Esophagus squamous epithelium (tissue), 5 donors: Measurements from ENCODE around the gene C8A. TPM values are rescaled to one million over a fixed set of nuclear protein-coding genes. Genes with fewer than 3 reads are reported as not detected.

Experiments used
- DNase-seq: peaks from one replicate; lab custom pipeline; 2025; lab: John Stamatoyannopoulos, UW
- H3K27ac ChIP-seq, 4 donors: fragments of 200-600 bp; sonication (generic); one replicate each; pipeline ENCODE4 v1.5.1; 2016 to 2019; ENCODE audit warnings: mild to moderate bottlenecking in 1 of 4
- H3K27me3 ChIP-seq, 4 donors: fragments of 200-600 bp; sonication (generic); 1 replicate in 3 of 4; 2 replicates in 1 of 4; pipeline versions ENCODE4 v1.5.1 to v1.6.0; 2017 to 2021; ENCODE audit warnings: antibody characterized with exemption in 1 of 4
- H3K36me3 ChIP-seq, 3 donors: fragments of 200-600 bp; sonication (generic); one replicate each; pipeline ENCODE4 v1.5.1; 2016 to 2019
- H3K4me1 ChIP-seq, 3 donors: fragments of 200-600 bp; sonication (generic); one replicate each; pipeline ENCODE4 v1.5.1; 2017 to 2019
- H3K4me3 ChIP-seq, 4 donors: fragments of 200-600 bp; sonication (generic); 1 replicate in 3 of 4; 2 replicates in 1 of 4; pipeline ENCODE4 v1.5.1; 2016 to 2019; ENCODE audit warnings: mild to moderate bottlenecking in 2 of 4, moderate library complexity in 1 of 4
- H3K9me3 ChIP-seq, 3 donors: fragments of 200-600 bp; sonication (generic); one replicate each; pipeline ENCODE4 v1.5.1; 2016 to 2019
- POLR2A ChIP-seq, 4 donors: fragments of 450-650 bp; IDR thresholded peaks; one replicate each; pipeline ENCODE4 v1.6.1; 2017; ENCODE audit warnings: antibody characterized with exemption in 4 of 4, mild to moderate bottlenecking in 4 of 4, moderate library complexity in 3 of 4
- WGBS, 2 donors: methylation state at CpG; one replicate each; pipeline ENCODE4 v1.1.5; 2018; 5-methylcytosine and 5-hydroxymethylcytosine counted together
- intact Hi-C: fragments of 100-400 bp; cut with DNase I; formaldehyde crosslinking; loops from one replicate; pipeline ENCODE4 v1.15.0; 2022
- total RNA-seq, 4 donors: library from RNA; depleted of rRNA; stranded (reverse); fragments of >200 nt; gene quantifications; one replicate each; pipeline ENCODE4 v1.1.0, GENCODE V29; 2016
- TF ChIP-seq, protein P1 (sequence below), 6 experiments: fragments of 450-650 bp in 4 of 6; fragments of 200-600 bp in 2 of 6; sonication (generic) in 2 of 6; IDR thresholded peaks; one replicate each; pipeline ENCODE4 v1.5.1; 2016 to 2019; ENCODE audit warnings: antibody characterized with exemption in 6 of 6, mild to moderate bottlenecking in 4 of 6, moderate library complexity in 4 of 6
- donor health status: DM: yes; HTN: yes; CAD: no.

The C8A gene
- total RNA-seq, 4 donors from 2014 or later: not detected

DNA sequence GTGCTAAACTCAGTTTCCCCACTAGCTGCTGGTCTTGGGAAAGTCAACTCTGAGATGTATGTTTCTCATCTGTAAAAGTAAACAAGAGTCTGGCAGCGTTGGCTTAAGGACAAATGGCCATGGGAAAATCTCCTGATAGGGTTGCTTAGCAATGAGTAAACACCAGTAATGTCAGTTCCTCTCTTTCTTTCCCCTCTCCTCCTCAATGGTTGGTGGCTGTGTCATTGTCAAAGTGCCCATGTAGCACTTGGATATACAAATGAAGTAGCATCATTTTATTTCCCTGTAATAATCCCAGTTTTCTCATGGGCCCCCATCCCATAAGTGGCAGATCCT lies 33.2 kb upstream of the C8A start:
- no peaks in the 10 kb centered on the region for H3K9me3 ChIP-seq
- no peaks in the 10 kb centered on the region for H3K36me3 ChIP-seq
- intact Hi-C loops: no loop called here
- 0% methylated on average over 1 of the region's 1 CpG for WGBS, 2 donors
- H3K27me3 ChIP-seq: no peaks in the 10 kb centered on the region
- peaks cover 16 to 48% (median 18%) of the 10 kb centered on the region in 3 donors for H3K4me1 ChIP-seq
- no peak overlapping the region for H3K4me3 ChIP-seq
- DNase-seq: no peak
- no peak overlapping the region for H3K27ac ChIP-seq
- TF ChIP-seq, protein P1, sequence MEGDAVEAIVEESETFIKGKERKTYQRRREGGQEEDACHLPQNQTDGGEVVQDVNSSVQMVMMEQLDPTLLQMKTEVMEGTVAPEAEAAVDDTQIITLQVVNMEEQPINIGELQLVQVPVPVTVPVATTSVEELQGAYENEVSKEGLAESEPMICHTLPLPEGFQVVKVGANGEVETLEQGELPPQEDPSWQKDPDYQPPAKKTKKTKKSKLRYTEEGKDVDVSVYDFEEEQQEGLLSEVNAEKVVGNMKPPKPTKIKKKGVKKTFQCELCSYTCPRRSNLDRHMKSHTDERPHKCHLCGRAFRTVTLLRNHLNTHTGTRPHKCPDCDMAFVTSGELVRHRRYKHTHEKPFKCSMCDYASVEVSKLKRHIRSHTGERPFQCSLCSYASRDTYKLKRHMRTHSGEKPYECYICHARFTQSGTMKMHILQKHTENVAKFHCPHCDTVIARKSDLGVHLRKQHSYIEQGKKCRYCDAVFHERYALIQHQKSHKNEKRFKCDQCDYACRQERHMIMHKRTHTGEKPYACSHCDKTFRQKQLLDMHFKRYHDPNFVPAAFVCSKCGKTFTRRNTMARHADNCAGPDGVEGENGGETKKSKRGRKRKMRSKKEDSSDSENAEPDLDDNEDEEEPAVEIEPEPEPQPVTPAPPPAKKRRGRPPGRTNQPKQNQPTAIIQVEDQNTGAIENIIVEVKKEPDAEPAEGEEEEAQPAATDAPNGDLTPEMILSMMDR (IDR thresholded peaks at IDR 0.05): no peak
- no peak for TF ChIP-seq POLR2A (IDR thresholded peaks at IDR 0.05)

DNA sequence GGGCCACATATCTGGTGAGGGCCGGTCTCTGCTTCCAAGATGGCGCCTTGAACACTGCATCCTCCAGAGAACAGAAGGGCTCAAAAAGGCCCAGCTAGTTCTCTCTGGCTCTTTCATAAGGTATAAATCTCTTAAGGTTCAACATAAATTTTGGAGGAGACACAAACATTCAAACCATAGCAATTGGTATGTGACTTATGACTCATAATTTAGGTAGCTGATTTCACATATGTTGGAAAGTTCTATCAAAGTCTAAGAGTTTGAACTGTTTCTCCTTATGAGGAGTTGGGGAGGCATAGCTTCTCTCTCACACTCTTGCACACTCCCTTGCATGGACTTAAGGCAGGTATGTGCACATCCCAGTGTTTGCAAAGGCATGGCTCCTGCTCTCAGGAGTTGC lies 30.3 kb upstream of the C8A start:
- Histone ChIP-seq H3K4me3 (no peak overlapping the region), H3K4me1 (peaks cover 9 to 23% (median 15%) of the 10 kb centered on the region in 3 donors), H3K27me3 (peaks cover 0 to 6% (median 0%) of the 10 kb centered on the region in 4 donors), H3K36me3 (no peaks in the 10 kb centered on the region), H3K9me3 (no peaks in the 10 kb centered on the region), H3K27ac (no peak overlapping the region)
- no peak for TF ChIP-seq POLR2A (IDR thresholded peaks at IDR 0.05)
- TF ChIP-seq, protein P1 (IDR thresholded peaks at IDR 0.05): no peak
- intact Hi-C loops: no loop called here
- DNase-seq: no peak
- 90% methylated on average over 2 of the region's 2 CpGs; no CpG with 5 or more reads in 1 of the 2 donors for WGBS, 2 donors

DNA sequence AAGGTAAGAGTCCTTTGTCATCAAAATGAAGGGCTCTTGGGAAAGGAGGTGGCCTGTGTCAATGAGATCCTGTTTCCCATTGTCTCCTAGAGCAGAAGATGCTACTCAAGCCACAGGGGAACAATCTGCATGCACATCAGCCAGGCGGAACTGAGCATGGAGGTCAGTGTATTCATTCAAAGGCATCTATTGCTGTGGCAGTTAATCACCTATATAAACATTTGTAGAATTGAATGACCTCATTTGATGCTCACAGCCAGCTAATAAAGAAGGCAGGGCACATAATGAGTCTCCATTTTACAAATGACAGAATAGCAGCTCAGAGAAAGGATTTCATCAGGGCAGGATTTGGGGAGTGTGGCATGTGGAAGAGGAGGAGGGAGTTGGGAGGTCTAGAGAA lies 29.7 kb upstream of the C8A start:
- Histone ChIP-seq H3K4me1 (peaks cover 7 to 16% (median 9%) of the 10 kb centered on the region in 3 donors), H3K4me3 (no peak overlapping the region), H3K36me3 (no peaks in the 10 kb centered on the region), H3K27ac (no peak overlapping the region), H3K27me3 (peaks cover 0 to 6% (median 0%) of the 10 kb centered on the region in 4 donors), H3K9me3 (no peaks in the 10 kb centered on the region)
- 88 to 100% methylated on average over 1 of the region's 1 CpG for WGBS, 2 donors
- TF ChIP-seq POLR2A (IDR thresholded peaks at IDR 0.05): no peak
- TF ChIP-seq, protein P1 (IDR thresholded peaks at IDR 0.05): no peak
- no peak for DNase-seq
- intact Hi-C loops: no loop called here

DNA sequence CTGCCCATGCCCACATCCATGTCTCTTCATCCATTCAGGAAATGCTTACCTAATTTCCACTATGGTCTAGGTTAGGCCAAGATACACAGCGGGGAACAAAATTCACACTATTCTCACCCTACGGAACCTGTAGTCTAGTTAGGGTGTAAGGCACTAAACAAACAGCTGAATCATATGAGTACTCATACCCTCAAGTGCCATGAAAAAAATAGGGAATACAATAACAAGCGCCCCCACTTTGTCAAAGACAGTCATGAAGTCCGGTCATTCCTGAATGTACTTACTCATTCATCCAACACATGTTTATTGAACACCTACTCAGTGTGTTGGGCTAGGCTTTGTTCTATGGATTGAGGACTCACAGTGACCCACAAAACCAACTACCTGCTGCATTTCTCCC lies 29.2 kb upstream of the C8A start:
- peaks cover 0 to 6% (median 0%) of the 10 kb centered on the region in 4 donors for H3K27me3 ChIP-seq
- no peaks in the 10 kb centered on the region for H3K36me3 ChIP-seq
- WGBS, 2 donors: 70 to 71% methylated on average over 4 of the region's 4 CpGs
- peaks cover 6 to 11% (median 7%) of the 10 kb centered on the region in 3 donors for H3K4me1 ChIP-seq
- no peaks in the 10 kb centered on the region for H3K9me3 ChIP-seq
- no peak for TF ChIP-seq POLR2A (IDR thresholded peaks at IDR 0.05)
- TF ChIP-seq, protein P1 (IDR thresholded peaks at IDR 0.05): no peak
- no peak overlapping the region for H3K4me3 ChIP-seq
- no peak for DNase-seq
- H3K27ac ChIP-seq: no peak overlapping the region
- intact Hi-C loops: no loop called here

DNA sequence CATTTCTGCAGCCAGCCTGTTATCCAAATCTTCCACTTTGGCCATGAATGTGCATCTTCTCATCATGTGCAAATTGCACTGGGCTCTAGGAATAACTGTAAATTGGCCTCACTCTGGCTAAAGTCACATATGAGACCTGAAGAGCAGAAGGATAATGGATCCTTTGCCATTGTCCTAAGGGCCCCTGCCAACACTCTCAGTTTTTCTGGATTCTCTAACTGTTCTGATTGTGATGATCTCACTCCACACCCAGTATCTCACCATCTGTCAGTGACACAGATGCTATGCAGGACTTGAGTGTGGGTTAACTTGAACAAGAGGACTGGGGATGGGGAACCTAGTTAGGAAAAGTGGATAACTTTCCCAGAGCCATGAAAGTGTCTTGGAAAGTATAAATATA lies 26.9 kb upstream of the C8A start:
- intact Hi-C loops: no loop called here
- no peak for DNase-seq
- TF ChIP-seq, protein P1 (IDR thresholded peaks at IDR 0.05): no peak
- TF ChIP-seq POLR2A (IDR thresholded peaks at IDR 0.05): no peak

More for the DNA sequence above, 26.9 kb upstream of the C8A start:
- Histone ChIP-seq H3K4me1 (peaks cover 0 to 9% (median 0%) of the 10 kb centered on the region in 3 donors), H3K36me3 (no peaks in the 10 kb centered on the region), H3K9me3 (no peaks in the 10 kb centered on the region), H3K27me3 (peaks cover 0 to 16% (median 0%) of the 10 kb centered on the region in 4 donors), H3K27ac (no peak overlapping the region), H3K4me3 (no peak overlapping the region)
